ENCODE data around the gene CMIP.
"Not testable (repeated sequence)": the region's sequence is repeated elsewhere in the genome, so short reads cannot be mapped to it uniquely, and the experiment has no call there.

The CMIP gene

GRCh38 chr16:81732699-81733098, 288.1 kb downstream of the CMIP start:
- DNase-seq: no peak

GRCh38 chr16:81733295-81733694, 288.7 kb downstream of the CMIP start:
- DNase-seq: no peak

- no peak for DNase-seq
Observed at GRCh38 chr16:81734632-81735434, 290.2 kb downstream of the CMIP start.

- DNase-seq: peak; percentile 80
Observed at GRCh38 chr16:81737885-81738536, 293.4 kb downstream of the CMIP start.

GRCh38 chr16:81738783-81739496, 294.3 kb downstream of the CMIP start:
- no peak for DNase-seq

- DNase-seq: no peak
Observed at GRCh38 chr16:81739503-81739902, 294.9 kb downstream of the CMIP start.

- no peak for DNase-seq
Observed at GRCh38 chr16:81740169-81740568, 295.6 kb downstream of the CMIP start.

- not testable (repeated sequence) for DNase-seq
Observed at GRCh38 chr16:81741430-81741770, 296.8 kb downstream of the CMIP start.

- no peak for DNase-seq
Observed at GRCh38 chr16:81744385-81744784, 299.8 kb downstream of the CMIP start.

- DNase-seq: no peak
Observed at GRCh38 chr16:81744911-81745310, 300.3 kb downstream of the CMIP start.

- DNase-seq: peak; percentile 65
Observed at GRCh38 chr16:81745704-81746558, 301.3 kb downstream of the CMIP start.

- DNase-seq: no peak
Observed at GRCh38 chr16:81746566-81746965, 302.0 kb downstream of the CMIP start.

GRCh38 chr16:81748476-81749198, 304.0 kb downstream of the CMIP start:
- DNase-seq: no peak

- DNase-seq: no peak
Observed at GRCh38 chr16:81752225-81752875, 307.7 kb downstream of the CMIP start.

- no peak for DNase-seq
Observed at GRCh38 chr16:81752876-81753227, 308.2 kb downstream of the CMIP start.

GRCh38 chr16:81754858-81755257, 310.2 kb downstream of the CMIP start:
- DNase-seq: no peak

- no peak for DNase-seq
Observed at GRCh38 chr16:81755915-81756614, 311.5 kb downstream of the CMIP start.

GRCh38 chr16:81756615-81757356, 312.2 kb downstream of the CMIP start:
- DNase-seq: no peak

- DNase-seq: no peak
Observed at GRCh38 chr16:81758376-81758775, 313.8 kb downstream of the CMIP start.
